Middle frontal gyrus (tissue), 1 donor: Measurements from ENCODE around the gene MYADML2.
"Not testable (repeated sequence)": the region's sequence is repeated elsewhere in the genome, so short reads cannot be mapped to it uniquely, and the experiment has no call there.

Experiments
- DNase-seq: peaks from one replicate; pipeline ENCODE4 v3.0.0-alpha.2; 2015; ENCODE audit warnings: low spot score; ENCODE audit errors: extremely low spot score

MYADML2 gene

GRCh38 chr17:81947189-81947588 lies at the start of gene MYADML2:
Gene MYADML2, minus strand, starts transcription at chr17:81947233. Its CDS starts 5,492 bp downstream, at chr17:81941741.
- no peak for DNase-seq

DNA sequence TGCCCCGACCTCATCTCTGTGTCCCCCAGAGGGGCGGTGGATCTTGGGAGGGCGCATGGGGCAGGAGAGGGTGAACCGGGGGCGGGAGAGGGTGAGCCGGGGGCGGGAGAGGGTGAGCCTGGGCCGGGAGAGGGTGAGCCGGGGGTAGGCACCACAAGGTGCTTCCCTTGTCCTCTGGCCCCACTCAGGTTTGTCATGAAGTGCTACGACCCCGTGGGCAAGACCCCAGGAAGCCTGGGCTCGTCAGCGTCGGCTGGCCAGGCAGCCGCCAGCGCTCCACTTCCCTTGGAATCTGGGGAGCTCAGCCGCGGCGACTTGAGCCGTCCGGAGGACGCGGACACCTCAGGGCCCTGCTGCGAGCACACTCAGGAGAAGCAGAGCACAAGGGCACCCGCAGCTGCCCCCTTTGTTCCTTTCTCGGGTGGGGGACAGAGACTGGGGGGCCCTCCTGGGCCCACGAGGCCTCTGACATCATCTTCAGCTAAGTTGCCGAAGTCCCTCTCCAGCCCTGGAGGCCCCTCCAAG lies 49.3 kb upstream of the MYADML2 start:
- DNase-seq: no peak

DNA sequence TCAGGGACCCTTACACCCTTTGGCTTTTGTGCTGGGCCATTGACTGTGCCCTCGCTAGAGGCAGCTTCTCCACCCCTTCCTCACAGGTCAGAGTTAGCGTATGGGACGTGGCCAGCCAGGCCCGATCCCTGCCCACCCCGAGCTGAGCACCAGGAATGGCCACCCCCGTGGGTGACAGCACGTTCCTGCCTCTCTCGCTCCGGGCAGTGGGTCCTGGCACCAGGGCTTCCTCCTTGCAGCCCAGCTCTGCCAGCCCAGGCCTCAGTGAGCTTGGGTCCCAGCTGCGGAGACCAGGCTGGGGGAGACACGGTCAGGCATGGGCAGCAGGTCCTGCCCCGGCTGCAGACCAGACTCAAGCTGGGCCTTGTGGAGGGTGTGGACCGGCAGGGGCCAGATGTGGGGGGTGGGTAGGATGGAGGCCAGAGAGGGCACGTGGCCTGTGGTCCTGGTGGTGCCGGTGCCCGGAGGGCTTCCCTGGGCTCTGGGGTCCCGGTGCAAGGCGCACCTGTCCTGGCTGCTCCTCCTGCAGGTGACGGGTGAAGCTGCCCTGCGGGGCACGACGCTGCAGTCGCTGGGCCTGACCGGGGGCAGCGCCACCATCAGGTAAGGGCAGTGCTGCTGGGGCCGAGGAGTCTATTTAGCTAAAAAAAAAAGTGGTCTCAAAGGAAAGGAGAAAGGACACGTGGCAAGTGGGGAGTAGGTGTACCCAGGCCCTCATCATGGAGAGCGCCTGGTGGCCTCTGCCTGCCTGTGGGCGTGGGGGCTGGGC lies 48.6 kb upstream of the MYADML2 start:
- DNase-seq: no peak

DNA sequence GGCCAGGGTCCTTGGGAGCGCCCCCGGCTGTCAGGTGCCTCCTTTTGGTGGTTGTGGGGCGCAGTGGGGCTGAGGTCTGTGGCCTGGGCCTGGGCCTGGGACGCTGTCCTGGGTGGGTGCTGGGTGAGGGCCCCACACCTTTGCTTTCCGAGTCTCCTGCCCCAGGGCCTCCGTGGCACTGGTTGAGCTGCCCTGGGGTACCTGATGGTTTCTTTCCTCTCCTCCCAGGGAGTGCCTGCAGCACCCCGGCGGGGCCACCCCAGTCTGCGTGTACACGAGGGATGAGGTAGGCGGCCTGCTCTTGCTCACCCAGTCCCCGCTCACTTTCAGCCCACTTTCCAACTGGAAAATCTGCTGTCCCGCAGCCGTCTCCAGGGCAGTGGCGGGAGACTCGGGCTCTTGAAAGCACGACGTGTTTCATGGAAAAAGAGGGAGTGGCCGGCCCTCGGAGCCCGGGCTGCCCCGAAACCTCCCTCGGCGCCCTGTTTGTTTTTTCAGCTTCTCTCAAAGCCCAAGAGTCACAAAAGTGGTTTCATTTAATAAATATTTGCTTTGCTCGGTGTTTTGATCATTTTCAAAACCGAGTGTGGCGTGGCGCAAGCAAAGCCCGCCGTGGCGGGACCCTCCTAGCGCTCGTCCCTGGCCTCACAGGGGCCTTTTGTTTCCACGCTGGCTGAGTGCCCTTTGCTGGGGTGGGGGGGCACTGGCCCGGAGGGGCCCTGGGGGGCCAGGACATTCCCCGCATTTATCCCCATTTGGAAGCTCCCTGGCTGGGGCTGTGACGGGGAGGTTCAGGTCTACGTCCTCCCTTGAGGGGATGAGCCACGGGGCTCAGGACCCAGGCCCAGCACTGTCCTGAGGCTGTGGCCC lies 47.8 kb upstream of the MYADML2 start:
- DNase-seq: no peak

- DNase-seq: no peak
These were observed 46.9 kb upstream of the MYADML2 start for GRCh38 chr17:81993729-81994592.

GRCh38 chr17:81992306-81993102 lies 45.5 kb upstream of the MYADML2 start:
- DNase-seq: no peak

DNA sequence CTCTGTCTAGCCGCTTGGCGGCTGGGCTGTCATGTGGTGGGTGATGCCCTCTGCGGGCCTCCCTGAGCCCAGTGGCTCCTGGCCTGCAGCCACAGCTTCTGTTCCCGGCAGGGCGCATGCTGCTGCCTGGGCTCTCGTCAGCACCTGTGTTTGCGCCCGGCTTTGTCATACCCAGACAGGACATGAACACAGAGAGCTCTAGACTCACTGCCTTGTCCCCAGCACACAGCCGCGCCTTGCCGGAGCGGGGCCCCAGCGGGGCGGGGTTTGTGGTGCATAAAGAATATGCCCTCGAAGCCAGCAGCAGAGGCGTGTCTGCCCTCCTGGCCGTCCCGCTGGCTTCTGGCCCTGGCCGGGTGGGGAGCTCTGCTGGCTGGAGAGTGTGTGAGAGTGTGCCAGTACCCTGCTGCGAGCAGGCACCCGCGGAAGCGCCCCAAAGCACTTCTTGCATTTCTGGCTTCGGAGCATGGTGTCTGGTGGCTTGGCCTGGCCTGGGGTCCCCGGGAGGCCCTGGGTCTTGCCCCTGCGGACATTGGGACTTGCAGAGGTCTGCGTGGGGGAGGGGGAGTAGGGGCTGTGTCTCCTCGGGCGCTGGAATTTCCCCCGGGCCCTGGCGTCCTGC lies 44.8 kb upstream of the MYADML2 start:
- no peak for DNase-seq

DNA sequence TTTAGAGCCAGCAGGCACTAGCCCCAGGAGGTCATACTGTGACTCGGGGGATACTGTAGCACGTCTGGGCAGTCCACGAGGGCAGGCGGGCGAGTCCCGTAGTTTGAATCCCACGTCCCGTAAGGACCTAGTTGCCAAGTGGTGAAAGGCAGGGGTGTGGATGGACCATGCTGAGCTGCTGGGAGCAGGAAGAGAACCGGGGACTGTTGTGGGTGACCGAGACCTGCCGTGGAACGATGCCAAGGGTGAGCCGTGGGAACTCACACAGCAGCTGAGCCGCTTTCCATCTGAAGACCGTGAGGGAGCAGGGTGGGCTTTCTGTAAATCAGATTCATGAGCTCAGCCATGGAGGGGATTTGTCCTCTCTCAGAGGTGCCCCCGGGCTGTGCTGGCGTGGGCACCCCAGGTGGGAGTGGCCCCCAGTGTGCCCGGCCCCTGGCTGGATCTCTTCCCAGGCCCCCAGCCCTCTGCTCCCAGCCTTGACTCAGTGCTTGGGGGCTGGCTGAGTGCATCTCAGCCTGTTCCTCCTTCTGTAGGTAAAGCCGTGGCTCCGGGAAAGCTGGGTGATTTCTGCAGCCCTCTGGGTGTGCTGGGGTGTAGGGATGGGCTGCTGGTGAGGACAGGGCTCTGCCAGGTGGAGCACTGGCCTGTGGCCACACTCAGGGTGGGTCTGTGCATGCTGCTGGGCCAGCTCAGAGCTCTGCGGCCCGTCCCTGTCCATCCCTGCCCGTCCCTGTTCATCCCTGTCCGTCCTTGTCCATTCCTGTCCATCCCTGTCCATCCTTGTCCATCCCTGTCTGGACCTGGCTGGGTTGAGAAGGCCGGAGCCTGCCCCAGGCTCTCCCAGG lies 44.0 kb upstream of the MYADML2 start:
- no peak for DNase-seq

DNA sequence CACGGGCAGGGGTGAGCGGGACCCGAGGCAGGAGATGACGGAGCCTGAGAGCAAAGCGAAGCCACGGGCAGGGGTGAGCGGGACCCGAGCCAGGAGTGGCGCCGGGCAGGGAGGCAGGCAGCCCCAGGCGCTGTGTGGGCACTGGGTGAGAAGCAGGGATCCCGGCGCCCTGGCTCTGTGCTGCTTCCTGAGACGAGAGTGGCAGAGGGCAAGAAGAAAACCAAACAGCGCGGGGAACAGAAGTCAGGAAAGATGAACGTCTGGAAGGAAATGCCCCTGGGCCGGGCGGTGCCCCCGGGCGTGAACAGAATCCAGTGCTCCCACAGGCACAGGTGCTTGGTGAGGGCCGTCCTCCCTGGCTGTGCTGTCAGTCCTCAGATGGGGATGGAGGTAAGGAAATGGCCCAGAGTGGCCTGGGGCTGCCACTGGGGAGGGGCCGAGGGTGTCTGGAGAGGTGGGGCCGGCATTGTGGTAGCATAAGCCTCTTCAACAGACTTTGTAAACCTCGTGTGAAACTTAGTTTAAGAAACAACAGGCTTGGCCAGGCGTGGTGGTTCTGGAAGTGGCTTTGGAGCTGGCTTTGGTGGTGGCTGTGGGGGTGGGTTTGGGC lies 40.2 kb upstream of the MYADML2 start:
- DNase-seq: no peak

- DNase-seq: no peak
These were observed 39.6 kb upstream of the MYADML2 start for GRCh38 chr17:81986606-81987005.

DNA sequence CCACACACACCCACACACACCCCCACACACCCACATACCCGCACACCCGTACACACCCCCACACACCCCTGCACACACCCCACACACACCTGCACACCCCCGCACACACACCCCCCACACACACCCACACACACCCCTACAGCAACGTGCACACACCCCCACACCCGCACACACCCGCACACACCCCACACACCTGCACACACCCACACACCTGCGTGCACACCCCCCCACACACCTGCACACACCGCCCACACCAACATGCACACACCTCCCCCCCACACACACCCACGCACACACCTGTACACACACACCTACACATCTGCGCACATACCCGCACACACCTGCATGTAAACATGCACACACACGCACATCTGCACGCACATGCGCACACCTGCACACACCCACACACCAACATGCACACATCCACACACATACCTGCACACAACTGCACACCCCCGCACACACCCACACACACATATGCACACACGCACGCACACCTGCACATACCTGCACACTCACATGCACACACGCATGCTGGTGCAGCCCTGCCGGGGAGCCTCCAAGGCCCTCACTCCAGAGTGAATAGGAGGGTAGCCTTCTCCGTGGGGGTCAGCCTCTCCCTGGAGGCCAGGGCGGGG lies 37.9 kb upstream of the MYADML2 start:
- DNase-seq: no peak

DNA sequence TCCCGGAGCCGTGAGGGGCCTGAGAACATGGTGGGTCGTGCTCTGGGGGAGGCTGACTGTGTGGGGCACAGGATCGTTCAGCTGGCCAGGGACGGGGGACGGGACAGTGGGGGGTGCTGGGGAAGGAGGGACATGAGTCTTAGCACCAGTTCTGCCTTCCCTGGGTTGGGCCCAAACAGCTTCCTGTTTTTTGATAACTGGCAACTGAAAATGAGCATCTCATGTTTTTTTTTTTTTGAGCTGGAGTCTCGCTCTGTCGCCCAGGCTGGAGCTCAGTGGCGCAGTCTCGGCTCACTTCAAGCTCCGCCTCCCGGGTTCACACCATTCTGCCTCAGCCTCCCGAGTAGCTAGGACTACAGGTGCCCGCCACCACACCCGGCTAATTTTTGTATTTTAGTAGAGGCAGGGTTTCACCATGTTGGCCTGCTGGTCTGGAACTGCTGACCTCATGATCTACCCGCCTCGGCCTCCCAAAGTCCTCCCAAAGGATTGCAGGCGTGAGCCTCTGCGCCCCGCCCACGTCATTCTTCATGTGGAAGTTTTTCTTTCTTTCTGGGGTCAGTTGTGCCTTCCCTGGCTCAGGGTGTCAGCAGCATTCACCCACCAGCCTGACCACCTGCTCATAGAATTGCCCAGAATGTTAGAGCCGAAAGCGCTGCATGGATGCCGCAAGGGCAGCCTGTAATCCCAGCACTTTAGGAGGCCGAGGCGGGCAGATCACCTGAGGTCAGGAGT lies 36.8 kb upstream of the MYADML2 start:
- no peak for DNase-seq

GRCh38 chr17:81983011-81983638 lies 36.1 kb upstream of the MYADML2 start:
- DNase-seq: no peak

- not testable (repeated sequence) for DNase-seq
These were observed 34.5 kb upstream of the MYADML2 start for GRCh38 chr17:81981511-81981910.

GRCh38 chr17:81980707-81981343 lies 33.8 kb upstream of the MYADML2 start:
- no peak for DNase-seq

DNA sequence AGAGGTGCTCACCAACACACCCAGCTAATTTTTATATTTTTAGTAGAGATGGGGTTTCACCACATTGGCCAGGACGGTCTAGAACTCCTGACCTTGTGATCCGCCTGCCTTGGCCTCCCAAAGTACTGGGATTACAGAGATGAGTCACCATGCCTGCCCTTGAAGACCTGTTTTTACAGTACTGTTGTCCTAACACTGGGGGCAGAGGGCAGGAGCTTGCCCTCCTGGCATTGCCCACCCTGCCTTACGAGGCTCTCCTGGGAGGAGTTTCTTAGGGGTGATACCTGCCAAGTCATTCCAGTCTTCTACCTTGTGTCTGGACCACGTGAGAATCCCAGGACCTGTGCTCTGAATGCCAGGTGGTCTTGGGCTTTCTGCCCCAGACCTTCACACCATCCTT lies 33.1 kb upstream of the MYADML2 start:
- DNase-seq: no peak
